Activated CD4-positive, alpha-beta T cell treated with anti-CD3 and anti-CD28 coated beads for 4 hours (primary cell): ENCODE measurements around the gene CD6.
"Not testable (repeated sequence)": the region's sequence is repeated elsewhere in the genome, so short reads cannot be mapped to it uniquely, and the experiment has no call there.

Source experiments
- DNase-seq, 2 donors: peaks; one replicate each; pipeline ENCODE4 v3.0.0-alpha.2; 2020

Gene CD6

DNA sequence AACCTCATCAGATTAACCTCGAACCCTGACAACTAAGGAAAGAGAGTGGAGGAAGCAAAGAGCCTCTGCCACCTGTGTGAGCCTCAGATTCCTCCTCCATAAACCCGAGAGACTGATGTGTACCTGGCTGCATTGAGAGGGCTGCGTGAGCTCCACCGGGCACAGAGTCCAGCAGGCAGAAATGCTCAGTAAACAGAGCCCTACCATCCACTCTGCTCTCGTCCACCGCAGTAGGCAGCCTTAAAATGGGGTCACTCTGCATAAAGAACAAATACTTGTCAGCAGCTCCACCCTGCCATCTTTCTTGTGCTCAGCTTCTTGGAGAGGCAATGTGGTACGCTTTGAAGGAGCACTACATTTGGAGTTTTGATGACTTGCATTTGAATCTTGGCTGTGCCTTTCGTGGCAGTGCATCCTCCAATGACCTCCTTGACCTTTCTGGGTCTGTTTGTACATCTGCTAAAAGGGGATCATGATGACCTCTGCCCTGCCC is 87.8 kb downstream of the CD6 start:
- no peak for DNase-seq

- DNase-seq: peak; percentile 74 to 81
Observed at GRCh38 chr11:61061081-61061826, 89.8 kb downstream of the CD6 start.

DNA sequence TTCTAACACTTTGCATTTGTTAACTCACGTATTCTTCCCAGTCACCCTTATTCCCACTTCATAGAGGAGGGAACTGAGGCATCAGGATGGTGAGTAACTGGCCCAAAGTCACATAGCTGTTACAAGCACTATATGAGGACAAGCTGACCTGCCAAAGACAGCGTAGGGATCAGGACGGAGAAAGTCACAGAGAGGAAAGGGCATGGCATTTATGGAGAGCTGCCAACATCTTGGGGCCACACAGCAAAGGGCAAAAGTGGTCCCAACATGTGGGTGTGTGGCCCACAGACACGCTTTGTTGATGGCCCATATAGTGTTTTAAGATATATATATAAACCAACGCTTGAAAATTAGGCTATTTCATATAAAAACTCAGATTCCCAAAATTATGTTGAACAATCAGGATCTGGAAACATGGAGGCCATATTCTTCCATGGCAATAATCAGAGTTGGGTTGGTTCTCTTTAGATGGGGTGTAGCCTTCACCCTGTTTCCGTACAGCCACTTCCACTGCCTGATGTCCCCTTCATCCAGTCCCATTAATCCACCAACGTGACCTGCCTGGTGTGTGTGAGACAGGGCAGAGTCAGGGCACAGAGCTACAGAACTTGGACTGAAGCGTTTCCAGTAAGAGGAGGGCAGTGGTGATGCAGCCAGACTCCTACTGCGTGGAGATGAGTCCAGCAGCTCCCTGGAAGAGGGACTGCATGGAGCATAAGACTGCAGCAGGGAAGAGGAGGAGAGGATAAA is 90.9 kb downstream of the CD6 start:
- no peak for DNase-seq

- not testable (repeated sequence) for DNase-seq
Observed at GRCh38 chr11:61065236-61065635, 93.8 kb downstream of the CD6 start.

DNA sequence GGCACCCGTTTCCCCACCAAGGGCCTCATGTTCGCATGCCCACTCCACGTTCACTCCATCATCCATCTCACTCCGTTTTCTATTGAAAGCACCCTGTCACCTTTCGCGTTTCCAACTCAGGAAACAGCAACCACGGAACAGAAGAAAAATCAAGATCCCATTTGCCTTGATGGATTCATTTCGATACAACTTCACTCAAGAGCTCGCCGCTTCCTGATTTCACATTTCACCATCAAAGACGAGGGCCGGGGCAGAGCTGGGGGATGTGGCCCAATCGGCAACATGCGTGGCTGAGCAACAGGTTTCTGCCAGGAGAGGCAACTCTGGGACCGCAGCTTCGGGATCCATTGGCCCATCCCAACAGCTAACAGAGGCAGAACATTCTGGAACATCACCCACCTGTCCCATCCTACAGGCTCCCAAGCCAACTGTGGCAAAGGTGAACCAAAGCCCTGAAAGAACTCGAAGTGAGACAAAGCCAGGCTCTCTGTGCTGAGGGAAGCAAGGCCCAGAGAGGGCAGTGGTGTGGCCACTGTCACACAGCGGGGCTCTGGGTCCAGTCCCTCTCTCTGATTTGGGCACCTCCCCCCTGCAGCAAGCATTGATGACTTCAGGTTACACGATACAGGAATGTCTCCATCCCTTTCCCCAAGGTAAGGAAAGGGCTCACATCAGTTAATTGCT is 94.6 kb downstream of the CD6 start:
- no peak for DNase-seq

- no peak for DNase-seq
Observed at GRCh38 chr11:61066645-61067044, 95.2 kb downstream of the CD6 start.

- DNase-seq: no peak
Observed at GRCh38 chr11:61067782-61068446, 96.4 kb downstream of the CD6 start.

GRCh38 chr11:61068581-61068980 is 97.1 kb downstream of the CD6 start:
- no peak for DNase-seq

GRCh38 chr11:61069427-61069826 is 97.9 kb downstream of the CD6 start:
- DNase-seq: no peak
